A549 treated with dexamethasone at 1 μM for 4 hours (cell line): ENCODE measurements around the gene SNAP25. TPM values are rescaled to one million over a fixed set of nuclear protein-coding genes. Genes with fewer than 3 reads are reported as not detected.

Experiments
- total RNA-seq: library from RNA; stranded (reverse); fragments of 200-300 nt; extraction: Qiagen RNA extraction; gene quantifications from 5 replicates; pipeline ENCODE4 v1.2.3, GENCODE V29; 2022

SNAP25 gene
- 15.3 to 20.7 TPM (median 16.8 TPM) in 5 replicates for total RNA-seq

DNA sequence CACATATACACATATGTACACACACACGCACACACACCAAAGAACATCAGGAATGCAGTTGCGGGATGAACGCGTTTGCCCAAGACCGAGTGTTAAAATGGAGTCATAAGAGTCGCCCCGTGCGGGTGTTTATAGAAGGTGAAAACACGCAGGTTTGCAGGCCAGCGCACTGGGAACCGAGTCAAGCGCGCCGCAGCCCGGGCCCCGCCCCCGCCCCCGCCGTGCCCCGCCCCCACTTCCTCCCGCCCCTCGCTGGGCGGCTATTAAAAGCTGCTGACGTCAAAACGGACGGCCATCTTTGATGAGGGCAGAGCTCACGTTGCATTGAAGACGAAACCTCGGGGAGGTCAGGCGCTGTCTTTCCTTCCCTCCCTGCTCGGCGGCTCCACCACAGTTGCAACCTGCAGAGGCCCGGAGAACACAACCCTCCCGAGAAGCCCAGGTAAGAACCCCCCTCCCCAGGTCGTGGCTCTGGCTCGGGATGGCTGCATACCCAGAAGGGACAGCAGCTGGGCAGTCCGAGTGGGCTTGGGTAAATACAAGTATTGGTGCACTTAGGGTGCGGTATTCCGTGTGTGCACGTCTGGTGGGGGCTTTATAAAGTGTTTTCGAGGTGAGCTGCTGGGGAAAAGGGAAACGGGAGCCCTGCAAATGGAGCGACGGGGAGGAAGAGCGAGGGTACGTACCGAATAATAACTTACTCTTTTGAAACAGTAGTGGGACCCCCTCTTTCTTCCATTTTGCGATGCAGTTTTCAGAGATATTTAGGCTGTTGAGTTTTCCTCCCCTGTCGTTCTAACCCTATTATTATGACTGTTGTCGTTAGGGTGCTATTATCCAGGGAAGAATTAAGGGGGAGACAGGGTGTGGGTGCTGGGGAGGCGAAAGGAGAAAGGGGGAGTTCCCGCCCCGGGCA is at the start of gene SNAP25:
SNAP25 (plus strand) TSS at position 295 of the 916 bp plus-strand sequence. CDS start 56,662 bp downstream, outside the sequence.

Other genes with a start within 250 kb of the SNAP25 start
- 5.3 to 7.6 TPM (median 6.4 TPM) in 5 replicates for gene ANKEF1, start 183.8 kb upstream of the SNAP25 start, total RNA-seq
- 15.1 to 18.7 TPM (median 17.7 TPM) in 5 replicates for gene MKKS, start 215.4 kb downstream of the SNAP25 start, total RNA-seq
- 2.1 to 3.8 TPM (median 3.1 TPM) in 5 replicates for gene SLX4IP, start 216.5 kb downstream of the SNAP25 start, total RNA-seq